Esophagus muscularis mucosa (tissue), 4 donors: ENCODE results near the gene MYRIP. TPM values are rescaled to one million over a fixed set of nuclear protein-coding genes. Genes with fewer than 3 reads are reported as not detected.
"Not testable (repeated sequence)": the region's sequence is repeated elsewhere in the genome, so short reads cannot be mapped to it uniquely, and the experiment has no call there.

Experiments
- DNase-seq: peaks from one replicate; pipeline ENCODE4 v3.0.0-alpha.2; 2017; ENCODE audit errors: extremely low spot score
- H3K27ac ChIP-seq, 4 donors: fragments of 200-600 bp; sonication (generic); replicated peaks in 1 of 4; 1 replicate in 3 of 4; 2 replicates in 1 of 4; pipeline ENCODE4 v1.5.1; 2016 to 2019; ENCODE audit warnings: mild to moderate bottlenecking in 1 of 4
- H3K27me3 ChIP-seq, 4 donors: fragments of 200-600 bp; sonication (generic); one replicate each; pipeline versions ENCODE4 v1.5.1 to v1.6.0; 2016 to 2019
- H3K36me3 ChIP-seq, 4 donors: fragments of 200-600 bp; sonication (generic); one replicate each; pipeline ENCODE4 v1.5.1; 2016 to 2019
- H3K4me1 ChIP-seq, 4 donors: fragments of 200-600 bp; sonication (generic); one replicate each; pipeline ENCODE4 v1.5.1; 2016 to 2019
- H3K4me3 ChIP-seq, 4 donors: fragments of 200-600 bp; sonication (generic); 1 replicate in 2 of 4; 2 replicates in 2 of 4; pipeline ENCODE4 v1.5.1; 2016 to 2019; ENCODE audit warnings: mild to moderate bottlenecking in 4 of 4, moderate library complexity in 1 of 4
- H3K9me3 ChIP-seq, 4 donors: fragments of 200-600 bp; sonication (generic); 1 replicate in 3 of 4; 2 replicates in 1 of 4; pipeline ENCODE4 v1.5.1; 2016 to 2019
- EP300 ChIP-seq: sonication (generic); formaldehyde crosslinking; IDR thresholded peaks from one replicate; pipeline ENCODE4 v1.6.1; 2017; ENCODE audit warnings: antibody characterized with exemption
- POLR2A ChIP-seq: fragments of 450-650 bp; IDR thresholded peaks from one replicate; pipeline ENCODE4 v1.6.1; 2017; ENCODE audit warnings: antibody characterized with exemption, moderate library complexity, mild to moderate bottlenecking, low read depth
- POLR2AphosphoS5 ChIP-seq, 2 donors: sonication (generic); formaldehyde crosslinking; IDR thresholded peaks; one replicate each; pipeline ENCODE4 v1.6.1; 2017; ENCODE audit warnings: antibody characterized with exemption in 2 of 2
- WGBS: methylation state at CpG from one replicate; pipeline ENCODE4 v1.1.5; 2018; 5-methylcytosine and 5-hydroxymethylcytosine counted together
- intact Hi-C: fragments of 100-400 bp; cut with DNase I; formaldehyde crosslinking; loops from one replicate; pipeline ENCODE4 v1.15.1; 2023
- total RNA-seq, 4 donors: library from RNA; depleted of rRNA; stranded (reverse); fragments of >200 nt; gene quantifications; one replicate each; pipeline versions ENCODE4 v1.1.0 to v1.2.1, GENCODE V29; 2016
- TF ChIP-seq, protein P1 (sequence below), 3 experiments: fragments of 200-600 bp in 2 of 3; fragments of 450-650 bp in 1 of 3; sonication (generic) in 2 of 3; IDR thresholded peaks; one replicate each; pipeline ENCODE4 v1.5.1; 2017 to 2019; ENCODE audit warnings: antibody characterized with exemption in 3 of 3, mild to moderate bottlenecking in 2 of 3, moderate library complexity in 1 of 3

Gene MYRIP
- total RNA-seq, 4 donors from 2014 or later: 3.3 to 7.2 (median 5.8) TPM

- WGBS: 75% methylated on average over 6 of the region's 6 CpGs
- DNase-seq: no peak
- Histone ChIP-seq H3K4me3 (no peak overlapping the region), H3K9me3 (no peaks in the 10 kb centered on the region), H3K4me1 (no peaks in the 10 kb centered on the region), H3K27ac (no peak overlapping the region), H3K36me3 (no peaks in the 10 kb centered on the region), H3K27me3 (no peaks in the 10 kb centered on the region)
- no peak for TF ChIP-seq POLR2AphosphoS5 (IDR thresholded peaks at IDR 0.05)
- TF ChIP-seq, protein P1, sequence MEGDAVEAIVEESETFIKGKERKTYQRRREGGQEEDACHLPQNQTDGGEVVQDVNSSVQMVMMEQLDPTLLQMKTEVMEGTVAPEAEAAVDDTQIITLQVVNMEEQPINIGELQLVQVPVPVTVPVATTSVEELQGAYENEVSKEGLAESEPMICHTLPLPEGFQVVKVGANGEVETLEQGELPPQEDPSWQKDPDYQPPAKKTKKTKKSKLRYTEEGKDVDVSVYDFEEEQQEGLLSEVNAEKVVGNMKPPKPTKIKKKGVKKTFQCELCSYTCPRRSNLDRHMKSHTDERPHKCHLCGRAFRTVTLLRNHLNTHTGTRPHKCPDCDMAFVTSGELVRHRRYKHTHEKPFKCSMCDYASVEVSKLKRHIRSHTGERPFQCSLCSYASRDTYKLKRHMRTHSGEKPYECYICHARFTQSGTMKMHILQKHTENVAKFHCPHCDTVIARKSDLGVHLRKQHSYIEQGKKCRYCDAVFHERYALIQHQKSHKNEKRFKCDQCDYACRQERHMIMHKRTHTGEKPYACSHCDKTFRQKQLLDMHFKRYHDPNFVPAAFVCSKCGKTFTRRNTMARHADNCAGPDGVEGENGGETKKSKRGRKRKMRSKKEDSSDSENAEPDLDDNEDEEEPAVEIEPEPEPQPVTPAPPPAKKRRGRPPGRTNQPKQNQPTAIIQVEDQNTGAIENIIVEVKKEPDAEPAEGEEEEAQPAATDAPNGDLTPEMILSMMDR (IDR thresholded peaks at IDR 0.05): no peak
- no peak for TF ChIP-seq POLR2A
- no peak for TF ChIP-seq EP300
- intact Hi-C loops: no loop called here
These were observed 14.5 kb upstream of the MYRIP start for GRCh38 chr3:39794880-39795279.

- Histone ChIP-seq H3K27ac (no peak overlapping the region), H3K4me1 (no peaks in the 10 kb centered on the region), H3K27me3 (peaks cover 0 to 17% (median 0%) of the 10 kb centered on the region in 4 donors), H3K9me3 (no peaks in the 10 kb centered on the region), H3K36me3 (no peaks in the 10 kb centered on the region), H3K4me3 (no peak overlapping the region)
- TF ChIP-seq, protein P1 (IDR thresholded peaks at IDR 0.05): no peak
- TF ChIP-seq POLR2A: no peak
- TF ChIP-seq EP300: no peak
- TF ChIP-seq POLR2AphosphoS5 (IDR thresholded peaks at IDR 0.05): no peak
- intact Hi-C loops: no loop called here
- DNase-seq: no peak
These were observed 8.2 kb upstream of the MYRIP start for GRCh38 chr3:39801216-39801615.

GRCh38 chr3:39802486-39802885 lies 6.9 kb upstream of the MYRIP start:
- H3K4me1 ChIP-seq, DNase-seq, H3K27ac ChIP-seq, intact Hi-C loops, H3K4me3 ChIP-seq, H3K36me3 ChIP-seq, H3K9me3 ChIP-seq: not testable (repeated sequence)
- WGBS: 75% methylated on average over 3 of the region's 3 CpGs
- peaks cover 0 to 21% (median 0%) of the 10 kb centered on the region in 4 donors for H3K27me3 ChIP-seq

DNA sequence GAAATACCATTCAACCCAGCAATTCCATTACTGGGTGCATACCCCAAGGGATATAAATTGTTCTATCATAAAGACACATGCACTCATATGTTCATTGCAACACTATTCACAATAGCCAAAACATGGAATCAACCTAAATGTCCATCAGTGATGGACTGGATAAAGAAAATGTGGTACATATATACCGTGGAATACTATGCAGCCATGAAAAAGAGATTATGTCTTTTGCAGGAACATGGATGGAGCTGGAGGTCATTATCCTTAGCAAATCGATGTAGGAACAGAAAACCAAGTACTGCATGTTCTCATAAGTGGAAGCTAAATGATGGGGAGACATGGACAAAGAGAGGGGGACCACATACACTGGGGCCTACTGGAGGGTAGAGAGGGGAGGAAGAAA lies 5.5 kb upstream of the MYRIP start:
- H3K36me3 ChIP-seq: no peaks in the 10 kb centered on the region
- TF ChIP-seq EP300 (no peak), POLR2AphosphoS5 (IDR thresholded peaks at IDR 0.05) (no peak), POLR2A (no peak)
- TF ChIP-seq, protein P1 (IDR thresholded peaks at IDR 0.05): no peak
- H3K4me1 ChIP-seq: peaks cover 0 to 6% (median 5%) of the 10 kb centered on the region in 4 donors
- DNase-seq: no peak
- intact Hi-C loops: no loop called here
- H3K27ac ChIP-seq: no peak overlapping the region
- 80% methylated on average over 2 of the region's 2 CpGs for WGBS
- no peak overlapping the region for H3K4me3 ChIP-seq
- no peaks in the 10 kb centered on the region for H3K9me3 ChIP-seq
- peaks cover 0 to 29% (median 0%) of the 10 kb centered on the region in 4 donors for H3K27me3 ChIP-seq

DNA sequence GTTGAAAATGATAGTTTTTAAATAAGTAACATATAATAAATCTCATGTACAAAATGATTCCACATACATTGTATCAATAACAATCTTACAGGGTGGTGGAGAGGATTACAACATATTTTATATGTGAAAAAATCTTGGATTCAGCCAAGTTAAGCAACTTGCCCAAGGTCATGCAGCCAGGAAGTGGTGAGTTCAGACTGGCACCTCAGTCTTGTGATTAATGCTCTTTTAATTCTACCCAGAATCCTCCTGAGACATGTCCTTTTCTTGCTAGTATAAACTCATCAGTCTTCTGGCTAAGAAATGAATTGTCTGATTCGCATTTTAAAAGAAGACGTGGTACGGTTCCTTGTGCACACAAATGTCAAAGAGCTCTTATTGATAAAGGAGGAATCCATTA lies 4.5 kb upstream of the MYRIP start:
- Histone ChIP-seq H3K27me3 (peaks cover 0 to 37% (median 5%) of the 10 kb centered on the region in 4 donors), H3K27ac (no peak overlapping the region), H3K4me1 (peaks cover 3 to 14% (median 12%) of the 10 kb centered on the region in 4 donors), H3K36me3 (no peaks in the 10 kb centered on the region), H3K9me3 (no peaks in the 10 kb centered on the region), H3K4me3 (no peak overlapping the region)
- no peak for DNase-seq
- no peak for TF ChIP-seq POLR2A
- TF ChIP-seq, protein P1 (IDR thresholded peaks at IDR 0.05): no peak
- no peak for TF ChIP-seq EP300
- no peak for TF ChIP-seq POLR2AphosphoS5 (IDR thresholded peaks at IDR 0.05)
- WGBS: 60% methylated on average over 3 of the region's 3 CpGs
- intact Hi-C loops: no loop called here
